ENCODE results near the gene PCED1B. TPM values are rescaled to one million over a fixed set of nuclear protein-coding genes. Genes with fewer than 3 reads are reported as not detected.
"Not testable (repeated sequence)": the region's sequence is repeated elsewhere in the genome, so short reads cannot be mapped to it uniquely, and the experiment has no call there.

The PCED1B gene
- total RNA-seq, 1 donor from 2014 or later: 65.4 TPM

DNA sequence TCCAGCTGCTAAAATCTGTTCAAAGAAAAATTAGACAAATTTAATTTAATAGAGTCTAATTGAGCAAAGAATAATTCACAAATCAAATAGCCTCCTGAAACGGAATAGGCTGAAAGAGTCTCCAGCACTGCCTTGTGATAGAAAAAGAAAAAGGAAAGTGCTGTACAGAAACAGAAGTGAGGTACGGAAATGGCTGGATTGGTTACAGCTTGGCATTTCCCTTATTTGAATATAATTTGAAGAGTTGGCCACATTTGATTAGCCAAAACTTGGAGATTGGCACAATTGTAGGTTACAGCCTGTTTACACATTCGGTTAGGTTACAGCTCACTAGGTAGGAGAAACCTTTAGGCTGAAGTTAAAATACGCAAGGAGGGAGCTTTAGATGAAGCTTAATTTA, 24.8 kb upstream of the PCED1B start:
- intact Hi-C loops (cut with micrococcal nuclease): no loop called here
- DNase-seq (no peak), ATAC-seq (ENCODE audit: low read depth) (no peak)
- H3K4me3 Mint-ChIP-seq: no peak overlapping the region
- no peak overlapping the region for H3K27ac Mint-ChIP-seq
- ChIA-PET CTCF (interaction anchor here (1.4 kb wide), 1 partner anchor 22 kb away, joined by 5 read pairs; no protein-coding TSS in a partner anchor), POLR2A (no interaction called here)
- H3K4me1 Mint-ChIP-seq: no peaks in the 10 kb centered on the region
- H3K36me3 Mint-ChIP-seq (ENCODE audit: low read depth): peaks cover 4% of the 10 kb centered on the region
- TF ChIP-seq, protein P1, sequence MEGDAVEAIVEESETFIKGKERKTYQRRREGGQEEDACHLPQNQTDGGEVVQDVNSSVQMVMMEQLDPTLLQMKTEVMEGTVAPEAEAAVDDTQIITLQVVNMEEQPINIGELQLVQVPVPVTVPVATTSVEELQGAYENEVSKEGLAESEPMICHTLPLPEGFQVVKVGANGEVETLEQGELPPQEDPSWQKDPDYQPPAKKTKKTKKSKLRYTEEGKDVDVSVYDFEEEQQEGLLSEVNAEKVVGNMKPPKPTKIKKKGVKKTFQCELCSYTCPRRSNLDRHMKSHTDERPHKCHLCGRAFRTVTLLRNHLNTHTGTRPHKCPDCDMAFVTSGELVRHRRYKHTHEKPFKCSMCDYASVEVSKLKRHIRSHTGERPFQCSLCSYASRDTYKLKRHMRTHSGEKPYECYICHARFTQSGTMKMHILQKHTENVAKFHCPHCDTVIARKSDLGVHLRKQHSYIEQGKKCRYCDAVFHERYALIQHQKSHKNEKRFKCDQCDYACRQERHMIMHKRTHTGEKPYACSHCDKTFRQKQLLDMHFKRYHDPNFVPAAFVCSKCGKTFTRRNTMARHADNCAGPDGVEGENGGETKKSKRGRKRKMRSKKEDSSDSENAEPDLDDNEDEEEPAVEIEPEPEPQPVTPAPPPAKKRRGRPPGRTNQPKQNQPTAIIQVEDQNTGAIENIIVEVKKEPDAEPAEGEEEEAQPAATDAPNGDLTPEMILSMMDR (IDR thresholded peaks at IDR 0.05): no peak
- no peaks in the 10 kb centered on the region for H3K27me3 Mint-ChIP-seq
- H3K9me3 Mint-ChIP-seq: peaks cover 29% of the 10 kb centered on the region

DNA sequence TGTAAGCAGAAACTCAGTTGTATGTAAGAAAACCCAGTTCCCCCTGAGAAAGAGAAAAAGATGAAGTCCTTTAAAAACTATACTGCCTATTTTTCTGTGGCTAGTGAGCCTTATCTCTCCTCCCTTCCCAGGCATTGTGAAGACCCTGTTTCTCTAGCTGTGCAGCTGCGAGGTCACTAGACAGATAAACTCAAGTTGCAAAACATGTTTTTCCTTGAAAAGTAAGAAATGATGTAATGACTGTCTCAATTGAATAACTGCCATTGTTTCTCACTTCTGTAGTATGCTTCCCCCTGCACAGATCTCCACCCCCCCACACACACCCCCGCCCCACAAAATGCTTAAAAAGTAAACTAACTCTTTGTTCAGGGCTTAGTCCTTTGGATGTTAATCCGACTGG, 23.6 kb upstream of the PCED1B start:
- H3K4me3 Mint-ChIP-seq; H3K27ac Mint-ChIP-seq; H3K4me1 Mint-ChIP-seq; H3K36me3 Mint-ChIP-seq (ENCODE audit: low read depth); ATAC-seq (ENCODE audit: low read depth); DNase-seq; CTCF ChIA-PET; H3K27me3 Mint-ChIP-seq; intact Hi-C loops (cut with micrococcal nuclease): not testable (repeated sequence)
- H3K9me3 Mint-ChIP-seq: peaks cover 23% of the 10 kb centered on the region
- POLR2A ChIA-PET: interaction anchor here (0.9 kb wide), 1 partner anchor 669 kb away, joined by 4 read pairs; no protein-coding TSS in a partner anchor

DNA sequence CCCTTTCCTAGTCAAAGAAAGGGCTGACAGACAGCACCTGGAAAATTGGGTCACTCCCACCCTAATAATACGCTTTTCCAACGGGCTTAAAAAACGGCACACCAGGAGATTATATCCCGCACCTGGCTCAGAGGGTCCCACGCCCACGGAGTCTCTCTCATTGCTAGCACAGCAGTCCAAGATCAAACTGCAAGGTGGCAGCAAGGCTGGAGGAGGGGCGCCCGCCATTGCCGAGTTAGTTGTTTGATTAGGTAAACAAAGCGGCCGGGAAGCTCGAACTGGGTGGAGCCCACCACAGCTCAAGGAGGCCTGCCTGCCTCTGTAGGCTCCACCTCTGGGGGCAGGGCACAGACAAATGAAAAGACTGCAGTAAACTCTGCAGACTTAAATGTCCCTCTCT, 22.5 kb upstream of the PCED1B start:
- H3K27ac Mint-ChIP-seq; DNase-seq; intact Hi-C loops (cut with micrococcal nuclease); H3K27me3 Mint-ChIP-seq; CTCF ChIA-PET; ATAC-seq (ENCODE audit: low read depth); H3K36me3 Mint-ChIP-seq (ENCODE audit: low read depth); POLR2A ChIA-PET; H3K4me3 Mint-ChIP-seq; H3K4me1 Mint-ChIP-seq: not testable (repeated sequence)
- H3K9me3 Mint-ChIP-seq: peaks cover 15% of the 10 kb centered on the region

DNA sequence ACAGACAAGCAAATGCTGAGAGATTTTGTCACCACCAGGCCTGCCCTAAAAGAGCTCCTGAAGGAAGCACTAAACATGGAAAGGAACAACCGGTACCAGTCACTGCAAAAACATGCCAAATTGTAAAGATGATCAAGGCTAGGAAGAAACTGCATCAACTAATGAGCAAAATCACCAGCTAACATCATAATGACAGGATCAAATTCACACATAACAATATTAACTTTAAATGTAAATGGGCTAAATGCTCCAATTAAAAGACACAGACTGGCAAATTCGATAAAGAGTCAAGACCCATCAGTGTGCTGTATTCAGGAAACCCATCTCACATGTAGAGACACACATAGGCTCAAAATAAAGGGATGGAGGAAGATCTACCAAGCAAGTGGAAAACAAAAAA, 20.8 kb upstream of the PCED1B start:
- H3K27me3 Mint-ChIP-seq; H3K27ac Mint-ChIP-seq; POLR2A ChIA-PET; ATAC-seq (ENCODE audit: low read depth); H3K4me1 Mint-ChIP-seq; DNase-seq; H3K9me3 Mint-ChIP-seq; H3K4me3 Mint-ChIP-seq; intact Hi-C loops (cut with micrococcal nuclease); CTCF ChIA-PET; H3K36me3 Mint-ChIP-seq (ENCODE audit: low read depth): not testable (repeated sequence)

DNA sequence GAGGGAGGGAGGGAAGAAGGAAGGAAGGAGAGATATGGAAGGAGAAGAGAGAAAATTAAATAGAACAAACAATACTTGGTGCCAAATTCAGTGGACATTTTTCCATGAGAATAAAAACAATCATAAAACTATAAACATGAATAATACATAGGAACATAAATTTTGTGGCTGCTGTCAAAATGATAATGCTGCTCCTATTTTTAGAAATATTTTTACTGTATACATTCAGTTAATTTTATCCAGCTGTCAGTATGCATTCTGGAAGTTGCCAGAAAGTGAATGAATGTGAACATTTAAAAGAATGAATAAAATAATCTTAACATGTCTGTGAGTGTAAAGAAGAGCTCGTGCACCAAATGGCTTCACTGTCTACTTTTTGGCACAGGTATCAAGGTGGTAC, 13.9 kb upstream of the PCED1B start:
- Mint-ChIP-seq H3K9me3 (no peaks in the 10 kb centered on the region), H3K36me3 (ENCODE audit: low read depth) (no peaks in the 10 kb centered on the region), H3K4me1 (no peaks in the 10 kb centered on the region), H3K27me3 (no peaks in the 10 kb centered on the region), H3K27ac (no peak overlapping the region), H3K4me3 (no peak overlapping the region)
- TF ChIP-seq, protein P1 (IDR thresholded peaks at IDR 0.05): no peak
- ChIA-PET POLR2A (interaction anchor here (1.5 kb wide), 1 partner anchor 14 kb away, joined by 6 read pairs; the partner anchor contains the start of genes AMIGO2 and PCED1B), CTCF (no interaction called here)
- ATAC-seq (ENCODE audit: low read depth) (no peak), DNase-seq (no peak)
- intact Hi-C loops (cut with micrococcal nuclease): no loop called here

DNA sequence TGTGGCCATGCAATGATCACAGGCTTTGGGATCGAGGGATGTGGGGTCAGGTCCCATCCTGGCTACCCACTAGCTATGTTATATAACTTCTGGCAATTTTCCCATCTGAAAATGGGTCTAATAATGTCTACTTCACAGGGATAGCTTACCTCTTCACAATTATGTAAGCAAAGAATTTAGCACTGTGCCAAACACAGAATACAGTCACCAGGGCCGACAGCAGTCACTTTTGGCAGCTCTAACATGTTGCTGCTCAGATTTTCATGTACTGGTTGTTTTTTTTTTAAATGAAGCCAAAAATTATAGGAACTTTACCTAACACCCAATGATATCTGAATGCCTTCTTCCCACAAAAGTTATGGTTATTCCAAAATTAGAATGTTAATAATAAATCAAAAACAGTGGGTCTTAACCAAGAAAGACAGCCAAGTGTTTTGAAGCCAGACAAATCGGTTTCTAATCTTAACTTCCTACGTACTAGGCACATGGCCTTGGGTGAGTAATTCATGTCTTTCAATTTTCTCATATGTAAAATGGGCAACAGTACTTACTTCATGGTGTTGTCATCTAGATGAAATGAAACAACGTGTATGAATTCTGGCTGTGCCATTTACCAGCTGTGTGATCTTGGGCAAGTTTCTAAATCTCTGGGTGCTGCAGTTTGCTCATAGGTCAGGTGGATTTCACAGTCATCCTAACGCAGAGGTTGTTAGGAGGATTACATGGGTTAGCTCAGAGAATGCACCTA, 13.0 kb upstream of the PCED1B start:
- Mint-ChIP-seq H3K36me3 (ENCODE audit: low read depth) (no peaks in the 10 kb centered on the region), H3K4me1 (no peaks in the 10 kb centered on the region), H3K27me3 (no peaks in the 10 kb centered on the region), H3K4me3 (no peak overlapping the region), H3K27ac (no peak overlapping the region), H3K9me3 (no peaks in the 10 kb centered on the region)
- intact Hi-C loops (cut with micrococcal nuclease): no loop called here
- DNase-seq (no peak), ATAC-seq (ENCODE audit: low read depth) (peak; percentile 25)
- CTCF ChIA-PET: no interaction called here
- POLR2A ChIA-PET: interaction anchor here (1.5 kb wide), 1 partner anchor 13 kb away, joined by 6 read pairs; the partner anchor contains the start of genes AMIGO2 and PCED1B
- TF ChIP-seq, protein P1 (IDR thresholded peaks at IDR 0.05): no peak

Data from activated B cell treated with CpG ODN at 0.5 μM for 24 hours (primary cell).